GM20431 (cell line): ENCODE results near the gene CLEC4D.
"Not testable (repeated sequence)": the region's sequence is repeated elsewhere in the genome, so short reads cannot be mapped to it uniquely, and the experiment has no call there.

ENCODE experiments used
- in situ Hi-C: fragments of 300-500 bp; cut with MseI, MboI; formaldehyde crosslinking; loops from one replicate; pipeline ENCODE4 v1.15.0; 2020; ENCODE audit warnings: low sequenced_read_pairs; ENCODE audit not compliant: unreplicated experiment

CLEC4D gene

GRCh38 chr12:8527250-8528130 lies 14.2 kb downstream of the CLEC4D start:
- in situ Hi-C loops = loop anchor here (25.0 kb wide), 1 partner anchor 360 kb away; no protein-coding TSS in a partner anchor

DNA sequence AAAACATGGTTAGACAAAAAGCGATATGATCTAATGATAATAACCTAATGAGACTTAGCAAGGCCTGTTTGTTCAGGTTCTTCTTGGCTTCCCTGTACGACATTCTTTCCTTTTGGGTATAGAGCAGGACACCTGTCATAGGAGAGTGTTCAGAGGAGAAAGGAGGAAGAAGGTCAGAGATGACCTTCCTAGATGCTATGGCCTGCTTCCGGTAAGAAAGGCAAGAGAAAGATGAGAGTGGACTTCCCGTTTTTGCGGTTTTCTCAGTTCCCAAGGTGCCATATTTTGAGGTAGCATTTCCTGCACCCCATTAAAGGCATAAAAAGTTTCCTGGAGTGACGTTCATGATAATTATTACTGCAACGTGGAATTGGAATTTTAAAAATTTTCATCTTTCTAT lies 18.7 kb downstream of the CLEC4D start:
- in situ Hi-C loops = loop anchor here (25.0 kb wide), 1 partner anchor 355 kb away; no protein-coding TSS in a partner anchor

- in situ Hi-C loops = loop anchor here (25.0 kb wide), 1 partner anchor 349 kb away; no protein-coding TSS in a partner anchor
Measured at GRCh38 chr12:8537820-8538219, 24.5 kb downstream of the CLEC4D start.

- in situ Hi-C loops = loop anchor here (25.0 kb wide), 1 partner anchor 346 kb away; no protein-coding TSS in a partner anchor
Measured at GRCh38 chr12:8540831-8541230, 27.5 kb downstream of the CLEC4D start, which contains the start of gene CLEC4E. CLEC4E (minus strand) TSS chr12:8540905; CDS start chr12:8540797, 108 bp downstream.

GRCh38 chr12:8541562-8541961 lies 28.3 kb downstream of the CLEC4D start:
- in situ Hi-C loops = loop anchor here (25.0 kb wide), 1 partner anchor 346 kb away; no protein-coding TSS in a partner anchor

DNA sequence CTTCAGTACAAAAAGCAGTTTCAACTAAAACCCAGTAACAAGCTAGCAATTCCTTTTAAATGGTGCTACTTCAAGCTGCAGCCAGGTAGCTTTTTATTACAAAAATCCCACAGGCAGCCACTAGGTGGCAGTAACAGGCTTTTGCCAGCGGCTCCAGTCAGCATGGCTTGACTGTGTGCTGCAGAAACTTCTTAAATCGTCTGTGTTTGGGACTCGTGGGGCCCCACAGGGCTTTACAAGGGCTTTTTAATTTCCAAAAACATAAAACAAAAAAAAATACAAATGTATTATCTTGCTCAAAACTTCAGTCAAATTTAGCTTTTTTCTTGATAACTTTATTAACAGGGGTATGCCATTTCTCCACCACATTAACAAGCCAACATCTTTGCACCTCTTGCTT lies 31.0 kb downstream of the CLEC4D start:
- in situ Hi-C loops = loop anchor here (25.0 kb wide), 1 partner anchor 343 kb away; no protein-coding TSS in a partner anchor

DNA sequence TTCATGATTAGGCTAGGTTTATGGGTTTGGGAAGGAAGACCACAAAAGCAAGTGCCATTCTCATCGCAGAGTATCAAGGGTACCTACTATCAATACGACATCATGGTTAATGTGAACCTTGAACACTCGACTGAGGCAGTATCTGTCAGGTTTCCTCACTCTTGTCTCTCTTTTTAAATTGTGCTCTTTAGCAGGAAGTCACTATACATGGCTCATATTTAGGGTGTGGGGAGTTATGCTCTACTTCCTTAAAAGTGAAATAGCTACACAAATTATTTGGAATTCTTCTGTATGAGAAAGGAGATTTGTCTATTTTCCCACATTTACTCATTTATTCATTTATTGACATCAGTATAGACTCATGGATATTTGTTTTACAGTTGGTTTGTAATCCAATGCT lies 33.3 kb downstream of the CLEC4D start:
- in situ Hi-C loops = loop anchor here (25.0 kb wide), 1 partner anchor 341 kb away; no protein-coding TSS in a partner anchor

- in situ Hi-C loops = loop anchor here (25.0 kb wide), 1 partner anchor 340 kb away; no protein-coding TSS in a partner anchor
Measured at GRCh38 chr12:8547645-8548044, 34.3 kb downstream of the CLEC4D start.

DNA sequence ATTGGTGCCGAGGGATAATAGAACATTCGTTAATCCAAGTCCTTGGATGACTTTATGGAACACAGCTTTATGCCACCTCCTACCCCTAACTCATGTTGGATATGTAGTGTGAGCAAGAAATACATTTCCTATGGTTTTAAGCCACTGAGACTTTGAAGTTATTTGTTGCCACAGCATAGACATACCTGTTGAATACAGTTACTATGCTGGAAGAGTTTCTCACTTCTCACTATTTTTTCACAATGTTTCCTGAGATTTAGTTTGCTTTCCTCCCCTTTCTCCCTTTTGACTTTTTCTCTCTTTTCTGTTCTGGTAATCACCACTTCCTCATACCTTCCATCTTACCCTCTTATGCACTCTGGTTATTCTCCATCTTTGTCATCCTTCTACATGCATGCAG lies 34.9 kb downstream of the CLEC4D start:
- in situ Hi-C loops = loop anchor here (25.0 kb wide), 1 partner anchor 339 kb away; no protein-coding TSS in a partner anchor

GRCh38 chr12:8549381-8549780 lies 36.1 kb downstream of the CLEC4D start:
- in situ Hi-C loops = loop anchor here (25.0 kb wide), 1 partner anchor 338 kb away; no protein-coding TSS in a partner anchor

DNA sequence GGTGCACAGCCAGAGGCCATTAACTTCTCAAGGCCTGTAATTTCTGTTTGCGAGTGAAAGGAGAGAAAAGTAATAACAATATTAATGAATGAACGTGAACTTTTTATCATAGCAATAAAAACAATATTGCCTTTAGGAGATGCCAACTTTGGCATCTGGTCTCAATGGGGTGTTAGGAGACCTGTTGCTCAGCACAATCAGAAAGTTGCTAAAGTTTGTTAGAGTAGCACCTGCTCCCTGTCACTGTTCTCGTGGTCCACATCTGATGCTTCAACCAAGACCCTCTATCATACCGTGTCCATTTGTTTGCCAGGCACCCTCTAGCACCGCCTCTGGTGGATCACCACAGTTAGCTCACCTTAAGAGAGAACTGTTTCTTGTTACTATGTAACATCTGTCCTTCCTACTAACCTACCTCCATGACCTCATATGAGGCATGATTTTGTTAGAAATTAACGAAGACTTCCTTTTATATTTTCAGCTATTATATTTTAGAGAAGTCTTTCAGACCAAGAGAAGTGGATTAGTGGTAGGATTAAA lies 39.9 kb downstream of the CLEC4D start:
- in situ Hi-C loops = no loop called here

DNA sequence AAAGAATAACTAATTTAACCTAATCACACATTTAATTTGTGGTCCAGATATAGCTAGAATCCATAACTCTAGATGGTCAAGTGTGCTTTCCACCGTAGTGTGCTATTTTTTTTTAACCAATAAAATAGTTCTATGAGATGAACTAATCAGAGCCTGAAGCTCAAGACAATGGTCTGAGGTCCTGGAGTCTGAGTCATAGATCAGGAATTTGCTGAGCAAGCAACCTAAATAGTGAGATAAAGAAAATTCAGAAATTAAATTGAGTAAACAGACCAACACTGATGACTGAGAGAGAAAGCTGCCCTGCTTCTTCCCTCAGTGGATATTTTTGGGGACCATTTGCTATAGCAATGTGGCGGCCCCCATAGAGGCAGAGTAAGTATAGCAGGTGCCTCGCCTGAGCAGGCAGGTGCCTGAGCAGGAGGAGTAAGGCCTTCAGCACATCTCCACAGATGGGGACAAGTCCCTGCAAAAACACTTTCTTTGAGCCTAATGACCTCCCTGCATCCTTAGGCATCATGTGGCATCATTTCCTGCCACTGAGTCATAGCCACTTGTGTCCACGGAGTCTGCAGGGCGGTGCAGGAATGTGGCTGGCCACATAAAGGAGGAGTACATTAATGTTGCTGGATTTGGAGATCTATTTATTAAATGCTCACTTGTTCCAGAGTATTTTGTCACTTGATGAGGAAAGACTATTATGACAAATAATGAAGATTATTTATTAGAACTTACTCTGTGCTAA lies 41.3 kb downstream of the CLEC4D start:
- in situ Hi-C loops = no loop called here

GRCh38 chr12:8556531-8557097 lies 43.3 kb downstream of the CLEC4D start:
- in situ Hi-C loops = no loop called here

GRCh38 chr12:8559676-8560075 lies 46.4 kb downstream of the CLEC4D start:
- in situ Hi-C loops = no loop called here

GRCh38 chr12:8561011-8561410 lies 47.7 kb downstream of the CLEC4D start:
- in situ Hi-C loops = no loop called here

- in situ Hi-C loops = no loop called here
Measured at GRCh38 chr12:8562310-8562709, 49.0 kb downstream of the CLEC4D start.

DNA sequence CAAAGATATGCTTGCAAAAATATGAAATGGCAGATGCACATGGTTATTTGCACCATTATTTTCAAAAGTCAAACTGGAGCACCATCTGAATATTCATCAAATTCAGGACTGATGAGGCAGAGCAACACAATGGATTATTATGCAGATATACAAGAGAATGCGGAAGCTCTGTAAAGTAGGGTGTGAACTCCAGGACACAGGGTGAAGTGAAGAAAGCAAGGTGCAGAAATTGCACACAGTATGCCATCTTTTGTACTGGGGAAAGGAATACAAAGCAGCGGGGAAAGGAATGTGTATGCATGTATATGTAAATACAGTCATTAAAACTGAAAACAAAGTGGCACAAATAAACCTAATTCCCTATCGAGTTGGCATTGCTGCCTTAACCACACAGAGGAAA lies 50.1 kb downstream of the CLEC4D start:
- in situ Hi-C loops = no loop called here

DNA sequence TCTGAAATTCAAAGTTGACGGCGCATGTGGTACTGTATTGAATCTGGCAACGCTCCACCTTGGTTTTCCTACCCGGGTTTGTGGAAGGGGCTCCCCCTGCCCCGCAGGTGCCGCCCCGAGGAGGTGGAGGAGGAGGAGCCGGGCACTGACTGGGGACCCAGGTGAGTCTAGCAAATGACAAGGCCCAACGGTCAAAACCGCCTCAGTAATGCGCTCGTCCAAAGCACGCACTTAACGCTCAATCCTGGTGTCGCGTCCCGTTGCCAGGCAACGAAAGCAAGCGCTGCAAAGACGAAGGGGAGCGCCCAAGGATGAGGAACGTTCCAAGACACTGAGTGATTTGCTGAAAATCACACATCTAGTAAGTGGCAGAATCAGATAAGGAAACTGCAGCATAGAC lies 51.4 kb downstream of the CLEC4D start:
- in situ Hi-C loops = no loop called here

GRCh38 chr12:8566052-8566451 lies 52.7 kb downstream of the CLEC4D start:
- in situ Hi-C loops = not testable (repeated sequence)

DNA sequence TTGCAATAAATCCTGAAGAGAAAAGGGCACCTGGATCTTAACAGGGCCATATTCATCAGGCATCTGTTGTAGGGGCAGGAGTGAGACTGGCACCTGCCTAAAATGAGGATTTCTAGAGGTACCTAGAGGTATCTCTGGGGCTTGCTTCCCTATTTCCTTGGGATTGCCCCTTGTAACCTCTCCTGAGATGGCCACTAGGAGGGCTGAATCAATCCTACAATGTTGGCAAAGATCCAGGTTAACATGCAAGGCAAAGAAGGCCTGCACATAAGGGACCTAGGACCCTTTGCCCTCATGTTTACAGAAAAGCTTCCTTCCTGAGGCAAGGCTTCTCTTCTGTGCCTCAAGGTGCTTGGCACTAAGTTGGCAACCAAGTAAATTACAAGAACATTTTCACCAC lies 53.2 kb downstream of the CLEC4D start:
- in situ Hi-C loops = no loop called here
